Esophagus muscularis mucosa (tissue), 4 donors: ENCODE data around the gene ZMYND10. TPM values are rescaled to one million over a fixed set of nuclear protein-coding genes. Genes with fewer than 3 reads are reported as not detected.
A peak's percentile ranks its signal among the peaks of the same experiment; 100 is the strongest.

Experiments
- DNase-seq: peaks from one replicate; pipeline ENCODE4 v3.0.0-alpha.2; 2017; ENCODE audit errors: extremely low spot score
- H3K27ac ChIP-seq, 4 donors: fragments of 200-600 bp; sonication (generic); replicated peaks in 1 of 4; 1 replicate in 3 of 4; 2 replicates in 1 of 4; pipeline ENCODE4 v1.5.1; 2016 to 2019; ENCODE audit warnings: mild to moderate bottlenecking in 1 of 4
- H3K27me3 ChIP-seq, 4 donors: fragments of 200-600 bp; sonication (generic); one replicate each; pipeline versions ENCODE4 v1.5.1 to v1.6.0; 2016 to 2019
- H3K36me3 ChIP-seq, 4 donors: fragments of 200-600 bp; sonication (generic); one replicate each; pipeline ENCODE4 v1.5.1; 2016 to 2019
- H3K4me1 ChIP-seq, 4 donors: fragments of 200-600 bp; sonication (generic); one replicate each; pipeline ENCODE4 v1.5.1; 2016 to 2019
- H3K4me3 ChIP-seq, 4 donors: fragments of 200-600 bp; sonication (generic); 1 replicate in 2 of 4; 2 replicates in 2 of 4; pipeline ENCODE4 v1.5.1; 2016 to 2019; ENCODE audit warnings: mild to moderate bottlenecking in 4 of 4, moderate library complexity in 1 of 4
- H3K9me3 ChIP-seq, 4 donors: fragments of 200-600 bp; sonication (generic); 1 replicate in 3 of 4; 2 replicates in 1 of 4; pipeline ENCODE4 v1.5.1; 2016 to 2019
- CTCF ChIP-seq, 3 experiments: fragments of 200-600 bp in 2 of 3; fragments of 450-650 bp in 1 of 3; sonication (generic) in 2 of 3; IDR thresholded peaks; one replicate each; pipeline ENCODE4 v1.5.1; 2017 to 2019; ENCODE audit warnings: antibody characterized with exemption in 3 of 3, mild to moderate bottlenecking in 2 of 3, moderate library complexity in 1 of 3
- EP300 ChIP-seq: sonication (generic); formaldehyde crosslinking; IDR thresholded peaks from one replicate; pipeline ENCODE4 v1.6.1; 2017; ENCODE audit warnings: antibody characterized with exemption
- POLR2A ChIP-seq: fragments of 450-650 bp; IDR thresholded peaks from one replicate; pipeline ENCODE4 v1.6.1; 2017; ENCODE audit warnings: antibody characterized with exemption, moderate library complexity, mild to moderate bottlenecking, low read depth
- POLR2AphosphoS5 ChIP-seq, 2 donors: sonication (generic); formaldehyde crosslinking; IDR thresholded peaks; one replicate each; pipeline ENCODE4 v1.6.1; 2017; ENCODE audit warnings: antibody characterized with exemption in 2 of 2
- WGBS: methylation state at CpG from one replicate; pipeline ENCODE4 v1.1.5; 2018; 5-methylcytosine and 5-hydroxymethylcytosine counted together
- intact Hi-C: fragments of 100-400 bp; cut with DNase I; formaldehyde crosslinking; loops from one replicate; pipeline ENCODE4 v1.15.1; 2023
- total RNA-seq, 4 donors: library from RNA; depleted of rRNA; stranded (reverse); fragments of >200 nt; gene quantifications; one replicate each; pipeline versions ENCODE4 v1.1.0 to v1.2.1, GENCODE V29; 2016

The ZMYND10 gene
- total RNA-seq, 4 donors from 2014 or later = 0.50 to 0.57 (median 0.52) TPM; not detected in 1

DNA sequence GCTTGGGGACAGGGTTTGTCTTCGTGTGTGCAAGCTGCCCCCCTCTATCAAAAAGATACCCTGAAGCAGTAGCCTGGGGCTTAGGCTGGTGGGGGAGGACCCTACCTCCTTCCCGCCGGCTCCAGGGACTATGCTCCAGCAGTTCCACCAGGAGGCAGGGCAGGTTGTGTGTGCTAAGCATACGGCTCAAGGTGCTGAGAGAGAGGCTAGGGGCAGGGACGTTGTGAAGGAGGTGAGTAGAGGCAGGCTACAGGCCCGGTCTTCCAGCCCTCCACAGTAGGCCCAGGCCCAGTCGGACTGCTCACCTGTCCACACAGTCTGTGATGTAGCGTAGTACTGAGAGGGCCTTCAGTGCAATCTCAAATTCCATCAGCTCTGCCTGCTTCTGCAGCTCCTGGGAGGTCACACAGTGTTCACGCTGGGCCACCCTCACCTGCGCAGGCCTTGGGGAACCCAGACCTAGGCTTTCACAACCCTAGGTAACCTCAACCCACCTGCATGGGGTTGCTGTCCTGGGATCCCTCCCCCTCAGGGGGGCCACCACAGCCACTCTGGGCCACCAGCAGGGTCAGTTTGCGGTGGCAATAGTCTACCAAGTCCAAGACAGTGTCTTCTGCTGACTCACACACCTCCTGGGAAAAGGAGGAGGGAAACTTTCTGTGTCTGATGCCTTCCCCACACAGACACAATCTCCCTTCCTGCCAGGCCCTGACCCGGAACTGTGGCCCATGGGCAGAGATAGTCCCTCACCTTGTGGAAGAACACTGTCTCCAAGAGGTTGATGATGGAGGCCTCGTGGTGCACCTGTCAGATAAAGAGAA is 2.5 kb downstream of the ZMYND10 start:
- 90% methylated on average over 9 of the region's 13 CpGs for WGBS
- no peaks in the 10 kb centered on the region for H3K9me3 ChIP-seq
- intact Hi-C loops = no loop called here
- DNase-seq = no peak
- H3K27me3 ChIP-seq = peaks cover 0 to 3% (median 0%) of the 10 kb centered on the region in 4 donors
- H3K27ac ChIP-seq = no peak overlapping the region
- TF ChIP-seq CTCF (IDR thresholded peaks at IDR 0.05) (no peak), POLR2AphosphoS5 (IDR thresholded peaks at IDR 0.05) (no peak), POLR2A (no peak), EP300 (no peak)
- peaks cover 0 to 7% (median 6%) of the 10 kb centered on the region in 4 donors for H3K36me3 ChIP-seq
- H3K4me3 ChIP-seq = no peak overlapping the region
- peaks cover 49 to 63% (median 60%) of the 10 kb centered on the region in 4 donors for H3K4me1 ChIP-seq

DNA sequence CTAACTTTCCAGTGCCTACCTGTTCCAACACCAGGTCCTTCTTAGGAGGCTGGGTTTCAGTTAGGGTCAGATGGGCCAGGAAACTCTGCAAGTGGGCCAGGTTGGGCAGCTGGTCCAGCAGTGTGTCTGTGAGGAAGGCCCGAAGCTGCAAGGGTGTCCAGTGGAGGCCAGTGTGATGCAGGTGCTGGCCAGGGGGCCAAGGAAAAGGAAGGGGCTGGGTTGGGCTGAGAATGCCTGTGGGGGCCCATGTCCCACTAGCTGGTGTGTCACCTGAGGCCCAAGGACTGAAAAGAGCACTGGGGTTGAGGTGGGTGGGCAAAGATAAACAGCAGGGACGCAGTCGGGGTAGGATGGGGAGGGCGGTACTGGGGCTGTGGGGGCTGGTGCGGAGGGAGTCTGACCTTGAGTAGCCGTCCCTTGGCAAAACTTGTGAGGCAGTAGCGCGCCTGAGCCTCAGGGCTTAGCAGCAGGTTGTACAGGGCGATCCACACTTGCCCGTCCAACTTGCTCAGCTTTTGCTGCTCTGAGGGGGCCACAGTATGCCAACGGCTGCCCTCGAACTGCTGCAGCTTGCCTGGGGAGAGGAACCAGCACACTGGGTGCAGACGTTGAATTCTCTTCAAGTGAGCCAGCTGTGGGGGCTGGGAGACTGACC is 3.4 kb downstream of the ZMYND10 start:
- no peak overlapping the region for H3K4me3 ChIP-seq
- H3K27me3 ChIP-seq = peaks cover 0 to 3% (median 0%) of the 10 kb centered on the region in 4 donors
- intact Hi-C loops = no loop called here
- no peak for DNase-seq
- no peaks in the 10 kb centered on the region for H3K36me3 ChIP-seq
- 91% methylated on average over 11 of the region's 13 CpGs for WGBS
- TF ChIP-seq EP300 = no peak
- no peak for TF ChIP-seq POLR2A
- no peak for TF ChIP-seq CTCF (IDR thresholded peaks at IDR 0.05)
- TF ChIP-seq POLR2AphosphoS5 (IDR thresholded peaks at IDR 0.05) = no peak
- peaks cover 49 to 65% (median 60%) of the 10 kb centered on the region in 4 donors for H3K4me1 ChIP-seq
- H3K9me3 ChIP-seq = no peaks in the 10 kb centered on the region
- peak overlapping the region in 1 of 4 donors; percentile 97 for H3K27ac ChIP-seq

DNA sequence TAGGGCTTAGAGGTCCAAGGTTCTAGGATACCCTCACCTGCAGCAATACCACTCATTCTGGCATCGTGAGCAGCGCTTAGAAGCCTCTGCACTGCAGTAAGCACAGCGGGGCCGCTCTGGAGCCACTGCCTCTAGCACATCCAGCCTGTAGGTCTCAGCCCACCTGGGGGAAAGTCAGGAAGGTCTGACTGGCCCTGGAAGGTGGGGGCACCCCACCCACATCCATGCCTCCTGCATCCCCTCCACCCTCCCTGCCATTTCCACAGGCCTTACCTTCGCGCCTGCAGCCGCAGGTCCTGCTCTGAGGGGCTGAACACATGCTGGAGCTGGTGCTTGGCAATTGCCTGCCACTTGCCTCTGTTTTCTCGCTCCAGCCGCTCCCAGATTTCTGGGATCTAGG is 4.0 kb downstream of the ZMYND10 start:
- no peak for DNase-seq
- peaks cover 0 to 3% (median 0%) of the 10 kb centered on the region in 4 donors for H3K27me3 ChIP-seq
- peak overlapping the region; percentile 57 to 74 (median 67) for H3K4me3 ChIP-seq
- H3K36me3 ChIP-seq = no peaks in the 10 kb centered on the region
- H3K27ac ChIP-seq = peak overlapping the region; percentile 96 to 100 (median 98)
- H3K4me1 ChIP-seq = peaks cover 44 to 66% (median 60%) of the 10 kb centered on the region in 4 donors
- 87% methylated on average over 5 of the region's 9 CpGs for WGBS
- TF ChIP-seq EP300 (no peak), POLR2A (no peak), CTCF (IDR thresholded peaks at IDR 0.05) (no peak), POLR2AphosphoS5 (IDR thresholded peaks at IDR 0.05) (no peak)
- H3K9me3 ChIP-seq = no peaks in the 10 kb centered on the region
- intact Hi-C loops = no loop called here

DNA sequence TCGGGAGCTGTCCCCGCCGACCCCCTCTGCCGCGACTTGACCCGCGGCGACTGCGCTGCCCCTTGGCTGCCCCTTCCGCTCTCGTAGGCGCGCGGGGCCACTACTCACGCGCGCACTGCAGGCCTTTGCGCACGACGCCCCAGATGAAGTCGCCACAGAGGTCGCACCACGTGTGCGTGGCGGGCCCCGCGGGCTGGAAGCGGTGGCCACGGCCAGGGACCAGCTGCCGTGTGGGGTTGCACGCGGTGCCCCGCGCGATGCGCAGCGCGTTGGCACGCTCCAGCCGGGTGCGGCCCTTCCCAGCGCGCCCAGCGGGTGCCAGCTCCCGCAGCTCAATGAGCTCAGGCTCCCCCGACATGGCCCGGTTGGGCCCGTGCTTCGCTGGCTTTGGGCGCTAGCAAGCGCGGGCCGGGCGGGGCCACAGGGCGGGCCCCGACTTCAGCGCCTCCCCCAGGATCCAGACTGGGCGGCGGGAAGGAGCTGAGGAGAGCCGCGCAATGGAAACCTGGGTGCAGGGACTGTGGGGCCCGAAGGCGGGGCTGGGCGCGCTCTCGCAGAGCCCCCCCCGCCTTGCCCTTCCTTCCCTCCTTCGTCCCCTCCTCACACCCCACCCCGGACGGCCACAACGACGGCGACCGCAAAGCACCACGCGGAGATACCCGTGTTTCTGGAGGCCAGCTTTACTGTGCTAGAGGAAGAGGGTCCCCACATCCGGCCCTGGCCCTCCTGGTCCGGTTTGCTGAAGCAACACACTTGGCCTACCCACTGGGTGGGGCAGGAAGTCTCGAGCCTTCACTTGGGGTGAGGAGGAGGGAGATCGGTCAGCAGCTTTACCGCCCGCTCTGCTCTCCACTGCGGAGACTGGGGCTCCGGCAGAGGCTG is 4.8 kb downstream of the ZMYND10 start, which contains the start of gene RASSF1:
TSS of gene RASSF1 (minus strand) at position 389 of the 882 bp plus-strand sequence. CDS start at position 358, 31 bp downstream.
- H3K4me3 ChIP-seq = peak within 1 kb of the TSS; percentile 57 to 74 (median 67)
- 38% methylated on average over 34 of the region's 85 CpGs for WGBS
- TF ChIP-seq POLR2AphosphoS5 (IDR thresholded peaks at IDR 0.05) (peak; percentile 59 to 80), POLR2A (peak; percentile 33), CTCF (IDR thresholded peaks at IDR 0.05) (no peak), EP300 (no peak)
- H3K27ac ChIP-seq = peak within 1 kb of the TSS; percentile 96 to 100 (median 98)
- H3K36me3 ChIP-seq = no peaks in the 10 kb centered on the region
- intact Hi-C loops = no loop called here
- H3K27me3 ChIP-seq = peaks cover 0 to 3% (median 0%) of the 10 kb centered on the region in 4 donors
- no peak for DNase-seq
- peaks cover 51 to 66% (median 64%) of the 10 kb centered on the region in 4 donors for H3K4me1 ChIP-seq
- no peaks in the 10 kb centered on the region for H3K9me3 ChIP-seq
